Measurements from ENCODE around the gene FSTL5.

Gene FSTL5

DNA sequence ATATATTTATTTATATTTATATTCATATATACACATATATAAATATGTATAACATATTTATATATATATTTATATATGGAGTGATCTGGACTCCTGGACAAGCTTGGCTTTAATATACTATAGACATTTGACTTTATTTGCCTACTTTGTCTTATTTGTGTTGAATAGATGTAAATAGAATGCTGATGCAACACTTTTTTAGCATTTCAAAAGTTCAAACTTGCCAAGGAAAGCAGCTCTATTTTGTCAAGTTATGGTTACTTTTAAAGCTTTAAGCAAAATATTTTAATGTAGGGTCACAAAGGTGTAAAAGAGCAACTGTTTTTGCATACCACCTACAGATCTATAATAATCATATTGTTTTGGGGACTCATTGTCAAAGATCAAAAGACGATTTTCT is 61.1 kb downstream of the FSTL5 start:
- no peak for DNase-seq

DNA sequence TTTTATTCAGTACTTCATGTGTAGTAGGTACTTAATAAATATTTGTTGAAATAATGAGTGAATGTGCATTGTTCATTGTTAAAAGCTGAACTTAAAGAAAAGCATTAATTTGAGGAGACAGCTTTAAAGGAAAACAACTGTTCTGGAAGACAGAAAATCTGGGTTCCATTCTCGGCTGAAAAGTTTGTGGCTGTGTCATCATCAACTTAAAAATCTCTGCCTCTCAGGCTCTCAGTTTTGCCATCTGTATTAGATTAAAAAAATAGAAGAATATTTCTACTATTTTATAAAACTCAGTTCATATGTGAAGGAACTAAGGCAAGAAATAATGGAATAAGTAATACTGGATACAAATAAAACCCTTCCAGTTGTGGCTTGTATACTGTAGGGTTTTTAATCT is 62.5 kb downstream of the FSTL5 start:
- DNase-seq, result no peak

DNA sequence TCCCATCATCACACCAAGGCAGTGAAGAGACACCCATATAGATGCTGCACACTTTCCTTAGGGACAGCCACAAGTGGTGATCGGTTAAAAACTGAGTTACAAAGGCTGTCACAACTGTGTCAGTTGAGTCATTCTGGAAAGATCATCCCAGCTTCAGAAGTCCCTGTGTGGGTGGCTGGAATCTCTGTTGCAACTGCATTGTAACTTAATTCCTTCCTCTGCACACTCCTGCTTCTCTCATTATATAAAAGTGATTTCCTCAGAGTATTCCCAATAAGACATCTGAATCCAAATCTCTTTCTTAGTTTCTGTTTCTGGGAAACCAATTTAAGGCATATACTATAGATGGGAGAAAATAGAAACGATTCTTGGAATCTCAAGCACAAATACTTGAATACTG is 88.1 kb downstream of the FSTL5 start:
- no peak for DNase-seq

DNA sequence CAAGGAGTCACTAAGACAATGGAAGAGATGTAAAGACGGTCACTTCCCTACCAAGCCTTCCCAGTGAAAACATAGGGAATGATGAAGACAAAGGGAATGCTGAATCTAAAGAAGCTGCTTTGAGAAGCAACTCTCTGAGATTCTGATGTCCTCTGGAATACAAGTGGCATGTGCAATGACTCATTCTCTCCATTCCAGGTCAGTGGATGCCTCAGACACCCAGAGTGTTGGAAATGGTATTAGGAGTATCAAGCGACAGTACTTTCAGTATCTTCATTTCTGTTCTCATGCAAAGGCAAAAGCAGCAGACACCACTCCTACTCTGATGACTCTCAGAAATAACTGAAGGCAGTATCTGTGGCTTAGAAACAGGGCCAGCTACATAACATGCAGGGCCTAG is 102.6 kb downstream of the FSTL5 start:
- no peak for DNase-seq

DNA sequence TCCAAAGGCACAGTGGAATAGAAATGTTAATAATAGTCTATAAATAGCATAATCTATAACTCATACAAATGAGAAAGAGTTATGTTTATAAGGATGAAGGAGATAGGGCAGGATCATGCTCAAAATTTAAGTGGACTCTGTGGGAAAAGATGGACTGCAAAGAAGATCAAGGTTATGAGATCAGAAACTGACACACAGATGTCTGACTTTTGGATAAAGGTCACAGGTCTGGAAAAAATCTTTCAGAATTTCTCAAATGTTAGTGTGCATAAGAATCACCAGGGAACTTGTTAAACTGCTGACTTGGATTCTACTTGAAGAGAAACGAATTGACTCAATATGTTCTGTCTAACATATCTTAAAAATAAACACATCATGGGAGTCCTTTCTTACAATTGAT is 104.1 kb downstream of the FSTL5 start:
- DNase-seq, result no peak

DNA sequence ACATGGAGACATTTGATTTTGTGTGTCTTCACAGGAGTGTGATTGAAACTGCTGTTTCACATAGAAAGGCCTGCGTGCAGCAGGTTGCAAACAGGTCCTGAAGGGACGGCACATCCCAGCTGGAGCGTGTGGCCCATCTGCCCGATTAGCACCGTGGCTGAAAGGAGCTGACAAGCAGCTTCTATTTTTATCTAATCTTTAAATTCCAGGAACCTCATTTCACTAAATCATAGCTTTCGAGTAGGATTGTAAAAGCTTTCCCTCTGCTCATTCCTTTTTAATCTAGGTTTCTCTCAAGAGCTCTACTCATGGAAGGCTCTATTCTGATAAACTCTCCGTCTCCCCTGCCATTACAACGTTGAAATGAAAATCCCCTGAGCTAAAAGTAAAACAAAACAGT is 106.8 kb downstream of the FSTL5 start:
- DNase-seq, result no peak

DNA sequence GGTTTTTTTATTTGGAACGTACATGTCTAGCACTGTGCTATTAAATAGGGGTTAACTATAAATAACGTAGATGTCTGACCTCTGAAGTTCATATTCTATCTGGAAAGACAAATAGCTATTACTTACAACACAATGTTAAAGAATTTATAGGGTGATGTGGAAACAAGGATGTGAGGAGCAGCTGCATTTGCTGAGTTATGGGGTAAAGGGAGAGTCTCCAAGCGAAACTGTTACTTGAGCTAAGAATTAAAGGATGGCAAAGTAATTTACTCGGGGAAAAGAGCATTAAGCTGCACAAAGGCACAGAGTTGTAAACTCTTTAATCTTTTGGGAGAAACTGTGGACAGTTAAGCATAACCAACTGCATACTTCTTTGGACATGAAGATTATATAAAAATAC is 117.7 kb downstream of the FSTL5 start:
- no peak for DNase-seq

DNA sequence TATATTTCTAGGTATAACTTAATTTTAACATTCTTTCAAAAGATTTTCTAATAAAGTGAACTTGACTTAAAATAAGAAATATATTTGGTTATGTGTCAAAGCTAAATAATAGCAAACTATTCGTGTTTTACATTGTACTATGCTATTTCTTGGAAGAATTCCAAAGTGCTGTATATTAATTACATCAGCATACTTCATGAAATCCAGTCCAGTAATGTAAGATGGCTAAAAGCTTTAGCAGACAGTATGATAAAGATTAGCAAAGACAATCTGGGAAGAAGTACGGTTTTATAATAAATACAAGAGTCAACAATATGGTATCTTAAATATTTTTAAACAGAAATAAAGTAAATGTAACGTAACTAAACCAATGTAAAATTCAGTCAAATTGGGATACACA is 125.7 kb downstream of the FSTL5 start:
- DNase-seq, result no peak

DNA sequence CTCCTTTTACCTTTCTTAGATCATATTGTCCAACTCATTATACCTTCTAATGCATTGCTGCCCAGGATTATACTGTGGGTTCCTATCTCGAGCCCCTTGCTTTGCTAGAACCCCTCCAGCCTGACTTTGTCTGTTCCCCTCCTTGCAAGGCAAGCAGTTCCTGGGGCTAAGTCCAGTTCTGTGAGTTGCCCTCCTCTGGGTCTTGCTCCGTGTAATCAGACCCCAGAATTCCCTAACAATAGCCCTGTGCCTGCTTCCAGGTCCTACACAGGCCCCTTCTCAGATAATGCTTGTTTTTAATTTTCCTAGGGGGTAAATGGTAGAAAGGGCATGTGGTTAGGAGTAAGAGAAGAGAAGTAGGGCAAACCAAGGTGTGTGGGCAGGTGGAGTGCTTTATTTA is 145.9 kb downstream of the FSTL5 start:
- no peak for DNase-seq

DNA sequence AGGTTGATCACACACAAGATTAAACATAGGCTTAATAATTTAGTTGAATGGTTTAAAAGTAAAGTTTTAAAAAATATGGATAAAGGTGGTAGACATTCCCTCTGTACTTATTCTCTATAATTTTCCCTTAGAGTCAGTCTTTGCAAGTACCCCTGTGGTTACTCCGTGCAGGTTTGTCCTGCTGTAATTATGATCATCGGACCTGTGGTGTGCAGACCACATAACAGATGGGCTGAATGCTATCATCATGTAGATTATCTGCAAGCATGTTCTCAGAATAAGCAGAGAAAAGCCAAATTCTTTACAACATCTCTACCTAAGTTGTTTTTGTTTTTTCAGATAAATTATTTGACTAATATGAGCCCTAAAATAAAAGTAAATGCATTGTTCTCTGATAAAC is 146.8 kb downstream of the FSTL5 start:
- DNase-seq, result no peak

DNA sequence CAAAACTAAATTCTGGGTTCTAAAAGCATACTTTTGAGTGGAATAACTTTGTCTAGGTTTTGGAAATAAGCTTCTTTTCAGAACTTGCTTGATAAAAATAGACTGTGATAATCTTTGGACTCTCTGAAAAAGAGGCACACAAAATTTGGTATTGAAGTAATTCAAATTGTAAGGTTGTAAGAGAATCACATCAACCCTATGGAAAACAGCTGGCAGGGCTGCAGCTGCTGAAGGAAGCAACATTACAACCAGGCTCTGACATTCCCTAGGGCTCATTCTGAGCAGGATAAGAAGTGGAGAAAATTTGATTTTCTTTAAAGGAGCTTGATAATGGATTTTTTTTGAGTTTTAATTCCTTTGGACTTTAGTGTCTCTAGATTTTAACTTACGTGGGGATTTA is 147.6 kb downstream of the FSTL5 start:
- no peak for DNase-seq

DNA sequence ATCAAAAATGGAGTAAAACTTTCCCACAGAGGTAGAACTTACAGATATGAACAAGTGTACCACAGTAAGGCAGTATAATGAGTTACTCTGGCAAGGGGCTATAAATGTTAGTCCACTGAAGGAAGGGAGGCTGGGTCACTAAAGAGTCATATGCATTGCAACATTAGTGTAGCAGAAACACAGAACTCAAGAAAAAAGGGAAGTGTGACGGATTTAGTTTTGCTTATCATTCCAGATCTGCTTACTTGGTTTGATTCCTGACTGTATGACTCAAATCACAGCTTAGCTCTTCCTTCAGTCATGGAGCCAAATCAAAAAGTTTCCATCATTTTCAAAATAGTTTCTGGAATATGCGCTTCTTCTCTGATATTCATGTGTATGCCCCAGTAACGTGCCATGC is 148.7 kb downstream of the FSTL5 start:
- DNase-seq, result no peak

DNA sequence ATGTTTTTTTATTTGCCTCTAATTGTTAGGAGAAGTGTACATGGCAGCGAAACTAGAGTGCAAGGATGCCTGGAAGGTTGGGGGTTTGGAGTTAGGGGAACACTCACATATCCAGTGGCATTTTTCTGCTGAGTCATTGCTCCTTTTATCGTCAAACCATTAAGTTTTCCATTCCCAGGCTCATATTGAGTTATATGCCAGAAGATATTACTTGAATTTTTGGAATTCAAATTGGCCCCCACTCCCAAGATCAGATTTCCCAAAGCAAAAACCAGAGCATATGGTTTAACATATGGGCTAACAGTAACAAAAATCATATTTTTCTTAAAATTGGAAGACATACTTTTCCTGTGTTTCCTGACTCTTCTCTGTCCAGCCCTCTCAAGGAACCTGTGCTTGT is 152.7 kb downstream of the FSTL5 start:
- DNase-seq, result no peak

DNA sequence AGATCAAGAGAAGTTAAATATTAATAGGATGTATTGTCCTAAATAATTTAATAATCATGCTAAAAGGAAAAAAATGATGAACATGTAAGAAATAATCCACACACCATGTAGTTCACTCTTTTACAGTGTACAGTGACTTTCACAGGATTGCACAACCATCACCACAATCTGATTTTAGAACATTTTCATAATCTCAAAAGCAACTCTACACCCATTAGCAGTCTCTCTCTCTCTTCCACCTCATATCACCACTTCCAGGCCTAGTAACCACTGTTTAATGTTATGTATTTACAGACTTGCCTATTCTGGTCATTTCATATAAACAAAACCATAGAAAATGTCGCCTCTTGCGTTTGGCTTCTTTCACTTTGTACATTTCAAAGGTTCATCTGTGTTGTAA is 153.4 kb downstream of the FSTL5 start:
- no peak for DNase-seq

DNA sequence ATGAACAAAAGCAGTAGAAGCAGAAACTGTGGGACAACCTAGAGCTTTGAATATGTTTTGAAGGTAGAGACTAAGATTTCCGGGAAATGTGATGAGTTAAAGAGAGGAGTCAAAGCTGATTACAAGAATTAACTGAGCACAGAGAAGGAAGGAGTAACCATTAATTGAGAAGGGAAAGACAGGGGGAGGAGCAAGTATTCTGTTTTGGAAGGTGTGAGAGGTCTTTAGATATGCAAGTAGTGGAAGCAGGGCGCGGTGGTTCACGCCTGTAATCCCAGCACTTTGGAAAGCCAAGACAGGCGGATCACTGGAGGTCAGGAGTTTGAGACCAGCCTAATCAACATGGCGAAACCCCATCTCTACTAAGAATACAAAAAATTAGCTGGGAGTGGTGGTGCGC is 171.5 kb downstream of the FSTL5 start:
- no peak for DNase-seq

DNA sequence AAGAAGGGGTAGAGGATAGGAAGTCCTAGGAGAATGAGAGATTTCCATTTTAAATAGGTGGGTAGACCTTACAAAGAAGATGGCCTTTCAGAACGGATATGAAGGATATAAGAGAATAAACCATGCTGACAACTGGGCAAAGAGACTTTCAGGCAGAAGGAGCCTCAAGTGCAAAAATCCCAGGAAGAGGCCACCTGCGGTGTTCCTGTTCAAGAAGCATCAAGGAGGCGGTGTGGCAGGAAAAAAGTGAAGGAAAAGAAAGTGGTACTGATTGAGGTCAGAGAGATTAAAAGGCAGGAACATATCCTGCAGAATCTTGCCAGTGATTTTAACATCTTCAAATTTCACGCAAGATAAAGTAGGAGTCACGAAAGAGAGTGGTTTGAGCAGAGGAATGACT is 172.0 kb downstream of the FSTL5 start:
- DNase-seq, result no peak

DNA sequence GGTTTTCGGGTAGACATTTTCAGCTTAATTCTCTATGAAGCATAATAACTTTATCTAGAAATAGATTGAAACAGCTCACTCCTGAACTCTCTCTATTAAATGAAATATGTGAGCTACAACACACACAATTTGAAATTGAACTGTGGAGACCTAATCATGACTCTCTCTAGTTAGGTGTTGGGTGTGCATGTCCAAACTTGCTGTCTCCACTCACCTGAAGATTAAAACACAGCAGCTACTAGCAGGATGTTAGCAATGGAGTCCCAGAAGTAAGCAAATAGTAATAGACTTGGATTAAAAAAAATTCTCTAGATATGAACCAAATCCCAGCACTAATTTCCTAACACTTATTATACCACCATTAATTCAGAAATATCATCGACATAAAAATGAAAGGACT is 173.1 kb downstream of the FSTL5 start:
- no peak for DNase-seq

DNA sequence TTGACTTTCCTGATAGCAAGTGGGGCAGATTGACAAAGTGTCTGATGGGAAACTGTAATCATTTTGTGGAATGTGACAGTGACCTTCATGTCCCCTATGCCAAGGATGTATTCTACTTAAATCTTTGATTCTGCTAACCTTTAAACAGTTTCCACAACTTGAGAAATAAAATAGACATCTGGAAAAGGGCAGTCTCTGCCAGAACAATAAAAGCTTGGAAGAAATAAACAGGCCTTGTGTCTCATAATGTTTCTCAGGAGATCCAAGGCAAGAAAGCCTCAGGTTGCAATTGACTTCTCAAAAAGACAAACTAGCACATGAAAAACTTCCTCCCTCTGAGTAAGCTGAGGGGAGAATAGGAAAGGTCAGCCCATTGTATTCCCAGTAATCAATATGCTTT is 174.9 kb downstream of the FSTL5 start:
- no peak for DNase-seq

DNA sequence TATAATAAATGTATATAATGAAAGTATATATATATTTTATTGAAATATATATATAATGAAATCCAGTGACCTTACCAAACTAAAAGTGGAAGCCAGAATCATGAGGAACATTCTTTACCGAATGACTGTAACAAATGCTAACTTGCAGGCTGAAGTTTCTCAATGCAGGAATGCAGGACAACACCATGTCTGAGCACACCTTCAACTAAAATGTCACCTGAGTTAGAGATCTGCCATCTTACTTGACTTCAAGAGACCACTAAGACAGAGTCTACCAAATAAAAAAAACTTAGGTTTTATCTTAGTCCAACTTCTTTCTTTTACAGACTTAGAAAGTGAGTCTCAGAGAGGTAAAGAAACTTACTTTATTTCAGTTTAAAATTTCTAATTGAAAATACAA is 176.2 kb downstream of the FSTL5 start:
- DNase-seq, result no peak

DNA sequence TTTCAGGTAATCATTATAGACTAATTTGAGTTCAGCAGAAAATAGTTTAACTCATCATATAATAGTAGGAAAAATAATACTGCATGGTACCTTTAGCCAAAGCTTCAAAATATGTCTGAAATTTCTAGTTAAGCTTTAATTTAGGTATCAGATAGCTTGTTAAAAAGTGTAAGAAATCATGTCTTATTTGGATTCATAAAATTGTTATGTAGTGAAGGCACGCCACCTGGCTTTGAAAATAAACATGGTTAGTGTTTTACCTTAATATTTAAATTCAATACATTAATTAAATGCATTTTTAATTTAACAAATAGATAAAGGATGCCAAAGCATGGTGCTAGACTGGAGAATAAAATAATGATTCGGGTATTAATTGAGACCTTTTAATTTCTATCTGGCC is 211.4 kb downstream of the FSTL5 start:
- no peak for DNase-seq

DNA sequence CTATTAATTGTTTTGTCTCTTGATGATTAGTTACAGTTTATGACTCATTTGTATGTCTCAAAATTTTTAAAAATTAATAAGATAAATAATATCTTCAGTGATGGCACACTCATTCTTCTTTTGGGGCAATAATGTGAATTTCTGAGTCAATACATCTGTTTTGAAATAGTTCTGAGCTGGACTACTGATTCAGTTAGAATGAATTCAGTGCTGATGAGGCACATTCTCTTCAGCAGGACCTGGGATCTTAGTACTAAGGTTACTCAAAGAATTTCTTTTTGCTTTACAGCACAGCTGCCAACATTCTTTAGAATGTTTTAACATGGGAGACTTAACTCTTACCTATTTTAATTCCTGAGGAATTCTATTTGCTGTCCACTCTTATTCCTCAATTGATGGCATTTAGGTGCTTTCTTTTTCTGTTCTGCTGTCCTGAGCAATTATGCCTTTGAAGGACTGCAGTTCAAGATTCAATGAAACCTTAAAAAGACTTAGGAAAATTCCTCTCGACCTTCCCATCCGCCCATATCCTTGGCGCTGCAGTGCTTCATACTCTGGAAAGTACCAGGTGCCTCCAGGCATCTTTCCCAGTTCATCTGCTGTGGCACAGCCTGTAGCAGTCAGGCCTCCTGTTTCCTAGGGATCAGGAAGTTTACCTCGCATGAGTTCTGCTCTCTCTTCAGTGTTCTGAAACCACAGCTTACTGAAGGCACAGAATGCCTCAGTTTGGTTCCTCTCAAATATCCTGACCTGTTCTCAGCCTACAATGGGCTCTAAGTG is 213.7 kb downstream of the FSTL5 start:
- no peak for DNase-seq

DNA sequence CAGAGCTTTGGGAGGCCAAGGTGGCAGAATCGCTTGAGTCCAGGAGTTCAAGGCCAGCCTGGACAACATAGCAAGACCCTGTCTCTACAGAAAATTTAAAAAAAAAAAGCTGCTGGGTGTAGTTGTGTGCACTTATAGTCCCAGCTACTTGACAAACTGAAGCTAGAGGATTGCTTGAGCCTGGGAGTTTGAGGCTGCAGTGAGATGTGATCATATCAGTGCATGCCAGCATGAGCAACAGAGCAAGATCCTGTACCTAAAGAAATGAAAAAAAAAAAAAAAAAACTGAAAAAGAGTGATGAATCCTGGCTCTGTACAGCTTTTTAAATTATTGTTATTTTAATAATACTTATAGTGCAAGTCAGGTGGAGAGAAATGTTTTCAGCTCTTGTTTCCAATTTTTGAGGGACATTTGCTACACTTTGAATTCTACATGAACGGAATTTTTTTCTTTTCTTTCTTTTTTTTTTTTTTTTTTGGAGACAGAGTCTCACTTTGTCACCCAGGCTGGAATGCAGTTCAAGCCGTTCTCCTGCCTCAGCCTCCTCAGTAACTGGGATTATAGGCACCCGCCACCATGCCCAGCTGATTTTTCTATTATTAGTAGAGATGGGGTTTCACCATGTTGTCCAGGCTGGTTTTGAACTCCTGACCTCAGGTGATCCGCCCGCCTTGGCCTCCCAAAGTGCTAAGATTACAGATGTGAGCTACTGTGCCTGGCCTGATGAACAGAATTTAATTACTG is 215.6 kb downstream of the FSTL5 start:
- DNase-seq, result no peak

DNA sequence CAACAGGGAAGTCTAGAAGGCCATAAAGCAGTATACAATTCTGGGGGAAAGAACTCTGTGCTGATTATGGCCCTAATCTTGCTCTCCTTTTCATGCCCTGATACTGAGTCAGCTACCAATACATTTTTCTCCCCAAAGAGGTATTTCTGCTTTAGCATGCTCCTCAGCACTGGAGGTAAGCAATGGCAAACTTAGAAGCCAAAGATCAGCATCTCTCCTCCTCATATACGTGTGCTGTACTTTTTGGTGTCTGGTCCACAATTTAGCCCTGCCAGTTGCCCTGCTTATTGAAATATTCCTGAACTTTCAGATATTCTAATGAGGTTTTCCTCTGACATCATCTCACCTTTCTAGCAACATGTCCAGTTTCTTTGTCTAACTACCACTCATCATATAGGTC is 226.2 kb downstream of the FSTL5 start:
- DNase-seq, result no peak

DNA sequence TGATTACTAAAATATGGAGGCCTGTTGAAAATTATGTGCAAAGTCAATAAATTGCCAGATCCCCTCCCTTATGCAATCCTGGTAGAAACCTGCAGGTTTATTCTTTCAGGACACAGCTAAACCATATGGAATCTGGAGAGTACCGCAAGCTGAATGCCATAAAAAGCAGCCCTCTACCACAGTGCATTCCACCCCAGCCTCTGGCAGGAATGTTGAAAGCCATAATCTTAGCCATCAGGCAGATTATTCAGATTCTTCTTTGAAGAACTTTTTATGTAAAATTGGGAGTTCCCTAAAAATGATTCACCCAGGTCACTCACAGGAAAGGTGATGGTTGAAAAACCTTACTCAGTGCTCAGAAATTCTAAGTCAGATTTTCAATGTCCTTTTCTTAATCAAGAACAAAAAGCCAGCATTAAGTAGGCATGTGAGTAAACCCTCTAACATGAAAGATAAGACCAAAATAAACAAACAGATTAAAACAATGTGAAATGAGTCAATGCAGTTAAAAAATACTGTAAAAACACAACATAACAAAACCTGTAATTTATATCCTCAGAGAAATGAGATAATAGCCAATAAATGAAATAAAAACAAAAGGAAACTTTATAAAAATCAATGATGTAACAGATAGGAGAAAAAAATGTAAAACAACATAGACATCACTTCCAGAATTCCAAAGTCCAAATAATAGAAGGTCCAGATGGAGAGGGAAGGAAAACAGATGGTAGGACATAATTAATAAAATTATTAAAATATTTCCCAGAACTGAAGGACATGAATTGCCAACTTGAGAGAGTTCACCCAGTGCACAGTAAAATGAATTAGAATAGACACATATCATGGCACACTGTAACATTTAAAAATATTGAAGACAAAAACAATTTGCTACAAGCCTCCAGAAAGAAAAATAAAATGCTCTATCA is 226.9 kb downstream of the FSTL5 start:
- DNase-seq, result no peak

Data from activated effector memory CD4-positive, alpha-beta T cell treated with anti-CD3 and anti-CD28 coated beads, Interleukin-2, amount 50 U/mL, for 16 hours (primary cell).